GM19023 (cell line): Measurements from ENCODE around the gene AHSG.
A peak's percentile ranks its signal among the peaks of the same experiment; 100 is the strongest.
"Not testable (repeated sequence)": the region's sequence is repeated elsewhere in the genome, so short reads cannot be mapped to it uniquely, and the experiment has no call there.

Experiments
- ATAC-seq: cut with Tn5 transposase; IDR thresholded peaks from one replicate; pipeline ENCODE4 v1.9.1; 2021; ENCODE audit warnings: mild to moderate bottlenecking, moderate library complexity; ENCODE audit not compliant: unreplicated experiment

The AHSG gene

DNA sequence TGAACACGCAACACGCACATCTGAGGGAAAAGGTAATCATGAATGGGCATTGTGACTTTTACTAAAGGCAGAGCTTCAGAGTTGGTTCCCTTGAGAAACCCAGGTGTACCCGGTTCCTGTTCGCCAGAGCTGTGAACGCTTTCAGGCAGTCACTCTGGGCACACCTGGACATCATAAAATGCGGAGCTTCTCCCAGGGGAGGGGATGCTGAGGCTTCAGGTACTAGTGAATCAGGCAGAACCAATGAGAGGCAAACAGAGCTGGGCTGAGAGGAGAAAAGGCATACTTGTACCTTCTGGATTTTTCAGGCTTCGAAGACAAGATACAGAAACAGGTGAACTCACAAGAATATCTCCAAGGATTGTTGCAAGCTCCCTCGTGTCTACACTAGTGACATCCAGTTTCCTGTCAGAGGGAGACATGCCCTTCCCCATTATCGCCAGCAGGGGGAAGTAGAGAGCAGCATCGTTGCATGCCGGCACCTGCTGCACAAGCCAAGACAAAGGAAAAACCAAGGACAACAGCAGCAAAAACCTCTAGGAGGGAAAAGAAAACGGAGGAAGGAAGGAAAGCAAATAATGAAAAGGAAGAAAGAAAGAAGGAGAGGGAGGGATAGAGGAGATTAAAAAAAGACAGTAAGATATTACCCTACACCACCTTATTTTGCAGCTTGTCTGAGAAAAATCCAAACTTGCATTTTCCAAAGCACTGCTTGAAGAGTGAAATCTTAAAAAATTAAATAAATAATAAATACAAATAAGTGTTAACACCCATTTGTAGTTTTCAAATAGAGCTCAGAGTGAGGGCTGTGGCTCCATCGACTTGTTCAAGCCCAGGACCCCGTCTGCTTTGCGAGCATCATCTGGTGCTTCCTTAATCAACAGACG is 2.0 kb downstream of the AHSG start:
- no peak for ATAC-seq

DNA sequence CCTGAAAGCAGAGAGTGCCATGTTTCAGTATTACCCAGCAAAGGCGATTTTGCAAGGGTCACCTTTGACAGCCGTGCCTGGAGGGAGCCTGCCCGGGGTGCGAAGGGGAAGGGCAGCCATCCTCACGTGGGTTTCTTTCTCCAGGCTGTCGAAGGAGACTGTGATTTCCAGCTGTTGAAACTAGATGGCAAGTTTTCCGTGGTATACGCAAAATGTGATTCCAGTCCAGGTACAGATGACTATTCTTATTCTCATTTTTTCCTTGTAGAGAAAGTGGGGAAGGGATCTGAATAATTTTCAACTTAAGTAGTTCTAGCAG is 3.4 kb downstream of the AHSG start:
- ATAC-seq, result no peak

DNA sequence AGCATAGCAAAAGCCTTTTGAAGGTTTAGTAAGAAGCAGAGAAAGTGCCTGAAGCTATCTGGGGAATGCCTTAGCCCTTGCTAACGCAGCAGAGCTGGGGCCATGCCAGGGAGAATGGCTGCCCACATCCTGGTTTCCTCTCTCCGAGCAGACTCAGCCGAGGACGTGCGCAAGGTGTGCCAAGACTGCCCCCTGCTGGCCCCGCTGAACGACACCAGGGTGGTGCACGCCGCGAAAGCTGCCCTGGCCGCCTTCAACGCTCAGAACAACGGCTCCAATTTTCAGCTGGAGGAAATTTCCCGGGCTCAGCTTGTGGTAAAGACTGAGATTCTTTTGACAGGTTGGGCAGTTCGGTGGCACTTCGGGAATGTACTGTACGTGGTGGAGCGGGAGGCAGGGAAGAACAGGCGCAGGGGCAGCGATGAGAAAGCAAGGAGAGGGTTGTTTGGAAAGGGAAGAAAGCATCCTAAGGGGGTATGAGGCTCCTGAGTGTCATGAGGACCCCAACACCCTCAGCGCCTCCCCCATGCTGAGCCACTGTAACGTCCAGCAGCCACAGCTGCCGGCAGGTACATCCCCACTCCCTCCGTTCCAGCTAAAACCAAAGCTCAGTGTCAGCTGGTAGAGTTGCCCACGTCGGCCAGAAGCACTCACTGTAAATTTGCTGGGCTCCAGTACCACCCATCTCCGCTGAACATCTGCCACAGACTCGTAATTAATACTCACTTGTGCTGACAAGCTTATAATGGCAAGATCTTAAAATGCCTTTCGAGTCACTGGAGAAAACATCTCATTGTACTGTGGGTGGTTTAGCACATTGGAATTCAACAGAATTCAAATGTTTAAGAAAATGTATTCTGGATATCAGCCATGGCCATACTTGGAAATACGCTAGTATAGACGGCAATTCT is 4.4 kb downstream of the AHSG start:
- ATAC-seq, result peak; percentile 89

DNA sequence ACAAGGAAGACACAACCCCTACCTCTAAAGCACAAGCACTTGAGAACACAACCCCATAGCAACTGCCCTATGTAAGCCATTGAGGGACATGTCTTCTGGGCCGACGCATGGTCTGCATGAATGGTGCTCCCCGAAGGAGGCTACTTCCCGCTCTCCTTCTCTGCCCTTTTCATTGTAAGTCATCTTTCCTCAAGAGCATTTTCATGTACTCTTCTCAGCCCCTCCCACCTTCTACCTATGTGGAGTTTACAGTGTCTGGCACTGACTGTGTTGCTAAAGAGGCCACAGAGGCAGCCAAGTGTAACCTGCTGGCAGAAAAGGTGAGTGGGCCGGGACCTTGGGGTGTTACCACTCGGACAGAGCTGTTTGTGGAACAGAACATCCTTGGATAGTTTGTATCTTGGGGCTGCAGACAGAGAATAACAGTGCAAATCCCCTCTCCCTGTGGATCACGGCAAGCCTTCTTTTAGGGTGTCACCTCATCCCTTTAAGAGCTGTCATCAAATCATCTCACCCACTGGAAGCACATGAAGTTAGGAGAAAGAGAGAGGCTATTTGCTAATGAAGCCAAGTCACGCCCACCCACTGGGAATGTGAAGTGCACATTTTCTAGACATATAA is 5.6 kb downstream of the AHSG start:
- ATAC-seq, result no peak

DNA sequence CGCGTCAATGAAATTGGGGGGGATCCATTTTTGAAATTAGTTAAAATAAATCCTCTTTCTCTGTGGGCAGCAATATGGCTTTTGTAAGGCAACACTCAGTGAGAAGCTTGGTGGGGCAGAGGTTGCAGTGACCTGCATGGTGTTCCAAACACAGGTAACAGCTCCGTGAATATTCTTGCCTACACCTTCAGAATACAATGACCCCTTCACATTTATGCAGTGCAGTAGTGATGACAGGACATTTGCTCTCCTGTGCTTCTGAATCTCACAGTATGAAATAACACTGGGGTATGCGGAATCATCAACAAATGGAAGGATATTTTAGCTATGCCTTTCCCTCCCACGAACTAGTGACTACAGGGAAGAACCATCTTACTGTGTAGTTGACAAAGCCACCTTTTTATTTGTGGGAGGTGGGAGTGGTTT is 6.9 kb downstream of the AHSG start:
- ATAC-seq, result no peak

DNA sequence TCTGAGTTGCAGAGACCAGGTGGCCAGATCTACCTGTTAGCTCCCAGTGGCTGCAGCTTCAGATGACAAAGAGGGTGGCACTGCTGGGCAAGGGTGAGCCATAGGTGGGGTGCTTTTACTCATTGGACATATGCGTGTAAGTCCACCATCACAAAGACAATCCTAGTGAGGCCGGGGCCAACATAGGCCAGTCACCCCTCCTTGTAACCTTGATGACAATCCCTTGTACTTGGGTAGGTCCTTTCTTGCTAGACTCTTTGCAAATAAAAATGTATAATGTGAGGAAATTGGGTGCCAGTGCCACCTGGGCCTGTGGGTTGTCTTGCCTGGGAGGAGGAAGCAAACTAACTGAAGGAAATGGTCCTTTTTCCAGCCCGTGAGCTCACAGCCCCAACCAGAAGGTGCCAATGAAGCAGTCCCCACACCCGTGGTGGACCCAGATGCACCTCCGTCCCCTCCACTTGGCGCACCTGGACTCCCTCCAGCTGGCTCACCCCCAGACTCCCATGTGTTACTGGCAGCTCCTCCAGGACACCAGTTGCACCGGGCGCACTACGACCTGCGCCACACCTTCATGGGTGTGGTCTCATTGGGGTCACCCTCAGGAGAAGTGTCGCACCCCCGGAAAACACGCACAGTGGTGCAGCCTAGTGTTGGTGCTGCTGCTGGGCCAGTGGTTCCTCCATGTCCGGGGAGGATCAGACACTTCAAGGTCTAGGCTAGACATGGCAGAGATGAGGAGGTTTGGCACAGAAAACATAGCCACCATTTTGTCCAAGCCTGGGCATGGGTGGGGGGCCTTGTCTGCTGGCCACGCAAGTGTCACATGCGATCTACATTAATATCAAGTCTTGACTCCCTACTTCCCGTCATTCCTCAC is 7.6 kb downstream of the AHSG start:
- no peak for ATAC-seq

DNA sequence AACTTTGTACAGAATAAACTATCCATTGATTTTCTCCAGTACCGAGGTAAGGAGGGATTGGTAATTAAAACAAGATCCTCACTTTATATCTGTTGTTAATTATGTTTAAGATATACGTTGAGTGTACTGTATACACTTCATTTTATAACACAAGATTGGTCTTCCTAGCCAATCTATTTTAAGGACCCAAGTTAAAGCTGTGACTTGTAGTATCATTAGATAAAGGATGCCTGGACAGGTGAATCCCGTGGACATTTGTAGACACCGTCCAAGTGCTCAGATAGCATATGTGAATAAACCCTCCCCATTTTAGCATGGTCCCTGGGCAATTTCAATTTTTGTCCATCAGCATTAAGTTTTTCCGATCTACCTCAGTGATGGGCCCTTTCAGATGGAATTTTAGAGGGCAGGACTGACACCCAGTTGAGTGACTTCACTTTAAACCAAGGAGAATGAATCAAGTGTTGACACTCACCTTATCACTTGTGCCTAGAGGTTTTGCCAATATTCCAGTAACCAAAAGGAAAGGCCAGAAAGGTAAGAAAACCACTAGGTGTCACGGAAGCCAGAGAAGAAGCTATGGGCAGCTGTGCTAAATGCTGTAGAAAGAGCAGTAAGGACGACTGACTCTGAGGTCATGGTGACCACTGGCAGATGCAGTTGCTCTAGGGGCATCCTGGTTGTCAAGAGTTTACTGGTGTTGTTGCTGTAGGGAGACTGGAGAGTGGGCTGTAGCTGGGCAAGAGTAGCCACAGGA is 9.2 kb downstream of the AHSG start:
- no peak for ATAC-seq

DNA sequence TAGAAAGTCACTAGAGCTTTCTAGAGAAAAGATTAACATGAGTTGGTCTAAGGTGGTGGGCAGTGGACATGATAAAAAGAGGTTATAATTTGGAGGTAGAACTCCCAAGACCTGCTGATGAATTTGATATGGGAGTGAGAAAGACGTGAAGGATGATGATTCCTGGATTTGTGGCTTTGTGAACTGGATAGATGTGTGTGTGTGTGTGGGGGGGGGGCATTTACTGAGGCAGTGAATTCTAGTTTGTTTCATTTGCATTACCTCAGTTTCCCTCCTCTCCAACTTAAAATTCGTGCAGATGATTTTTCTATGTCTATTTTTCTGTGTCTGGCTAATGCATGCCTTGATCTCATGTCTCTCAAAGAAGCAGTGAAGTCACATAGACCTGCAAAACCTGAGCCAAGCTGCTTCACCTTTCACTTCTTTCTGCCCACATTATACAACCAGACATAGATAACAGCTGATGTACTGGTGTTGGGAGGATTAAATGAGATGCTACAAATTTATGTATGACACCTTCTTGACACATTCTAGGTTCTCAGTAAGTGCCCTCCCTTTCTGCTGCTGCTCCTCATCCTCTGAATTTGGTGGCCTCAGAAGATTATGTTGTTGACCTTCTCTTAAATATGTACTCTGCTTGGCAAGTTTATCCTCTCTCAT is 9.9 kb downstream of the AHSG start:
- no peak for ATAC-seq

DNA sequence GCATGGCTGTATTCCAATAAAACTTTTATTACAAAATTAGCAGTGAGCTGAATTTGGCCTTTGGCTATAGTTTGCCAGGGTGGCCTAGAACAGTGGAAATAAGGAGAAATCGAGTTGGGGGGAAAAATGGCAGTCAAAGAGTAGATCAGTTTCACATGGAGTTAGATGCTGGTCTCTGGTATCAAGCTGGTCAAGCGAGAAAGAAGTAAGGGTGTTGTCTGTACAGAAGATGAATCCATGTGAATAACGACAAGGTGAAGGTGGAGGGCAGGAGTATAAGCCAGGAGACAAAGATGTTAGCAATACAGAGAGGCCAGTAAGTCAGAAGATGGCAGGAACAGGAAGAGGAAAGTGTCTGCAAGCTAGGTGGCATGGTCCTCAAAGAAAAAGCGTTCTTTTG is 11.7 kb downstream of the AHSG start:
- ATAC-seq, result no peak

DNA sequence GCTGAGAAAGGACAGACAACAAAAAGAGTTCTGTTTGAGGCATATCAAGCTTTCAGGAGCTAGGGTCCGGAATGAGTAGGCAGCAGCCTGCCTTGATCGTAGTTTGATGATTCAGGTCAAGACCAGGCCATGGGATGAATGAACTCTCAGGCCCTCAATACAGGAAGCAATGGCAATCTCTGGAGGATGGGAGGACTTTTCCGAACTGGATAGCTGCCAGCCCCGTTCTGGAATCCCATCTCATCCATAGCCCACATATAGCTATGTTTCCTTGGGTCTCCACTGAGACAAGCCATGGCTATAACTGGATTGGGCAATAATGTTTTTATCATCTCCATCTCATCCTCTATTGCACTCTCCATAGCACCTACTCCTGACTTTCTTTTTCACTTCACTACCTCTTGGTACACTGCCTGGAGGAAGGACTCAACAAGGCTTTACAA is 12.8 kb downstream of the AHSG start:
- no peak for ATAC-seq

DNA sequence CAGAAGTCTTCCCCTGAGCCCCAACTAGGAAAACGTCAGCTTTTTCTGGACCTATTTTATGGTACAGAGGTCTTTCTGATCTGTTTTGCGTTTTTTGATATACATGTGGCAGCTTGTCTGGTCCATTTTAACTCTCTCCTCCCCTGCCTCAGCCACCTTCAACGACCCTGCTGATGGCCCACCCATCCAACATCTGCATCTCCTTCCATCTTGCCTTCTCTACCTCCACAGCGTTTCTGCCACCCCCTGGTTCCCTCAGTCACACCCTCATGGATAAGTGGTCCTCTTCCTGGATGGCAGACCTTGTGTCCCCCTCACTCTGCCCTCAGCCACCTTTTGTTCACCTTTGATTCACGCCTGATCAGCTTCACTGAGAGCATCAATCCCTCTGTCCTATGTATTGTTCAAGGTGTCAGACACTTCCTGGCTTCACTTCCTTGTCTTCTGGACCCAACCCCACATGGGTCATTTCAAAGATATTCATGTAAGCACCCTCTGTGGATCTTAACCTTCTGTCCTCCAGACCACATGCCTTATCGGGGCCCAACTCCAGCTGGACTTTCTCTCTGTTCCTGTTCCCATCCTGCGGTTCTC is 13.5 kb downstream of the AHSG start:
- no peak for ATAC-seq

DNA sequence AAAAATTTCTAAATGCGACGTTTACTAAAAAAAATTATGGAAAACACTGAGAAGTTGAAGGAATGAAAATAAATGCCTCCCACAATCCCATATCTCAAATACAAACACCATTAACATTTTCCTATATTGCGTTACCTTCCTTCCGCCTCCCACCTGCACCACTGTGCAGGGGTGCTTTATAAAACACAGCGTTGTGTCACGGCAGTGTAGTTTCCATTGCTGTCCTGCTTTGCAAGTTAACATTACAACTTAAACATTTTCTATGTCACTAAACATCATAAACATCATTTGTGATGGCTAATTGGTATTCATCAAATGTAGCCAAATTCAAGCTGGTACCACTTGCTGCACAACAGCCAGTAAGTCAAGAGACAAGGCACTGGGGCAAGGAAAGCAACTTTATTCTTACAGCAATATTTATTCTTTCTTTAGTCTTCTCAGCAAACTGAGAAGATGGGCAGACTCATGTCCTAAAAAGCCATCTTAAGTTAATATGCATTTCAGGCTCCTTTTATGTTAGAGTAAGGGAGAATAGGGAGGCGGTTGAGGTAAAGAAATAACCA is 15.1 kb downstream of the AHSG start:
- ATAC-seq, result no peak

DNA sequence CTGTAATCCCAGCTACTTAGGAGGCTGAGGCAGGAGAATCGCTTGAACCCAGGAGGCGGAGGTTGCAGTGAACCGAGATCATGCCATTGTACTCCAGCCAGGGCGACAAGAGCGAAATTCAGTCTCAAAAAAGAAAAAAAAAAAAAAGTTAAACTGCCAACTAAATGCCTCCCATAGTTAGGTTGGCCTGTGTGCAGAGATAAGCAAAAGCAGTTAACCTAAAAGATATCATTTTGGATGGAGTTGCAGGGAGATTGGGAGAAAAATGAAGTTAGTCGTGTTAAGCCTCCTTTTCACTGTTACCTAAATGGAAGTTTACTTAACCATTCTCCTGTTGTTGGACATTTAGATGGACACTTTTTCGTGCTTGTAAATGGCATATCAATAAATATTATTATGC is 15.9 kb downstream of the AHSG start:
- ATAC-seq, result no peak

DNA sequence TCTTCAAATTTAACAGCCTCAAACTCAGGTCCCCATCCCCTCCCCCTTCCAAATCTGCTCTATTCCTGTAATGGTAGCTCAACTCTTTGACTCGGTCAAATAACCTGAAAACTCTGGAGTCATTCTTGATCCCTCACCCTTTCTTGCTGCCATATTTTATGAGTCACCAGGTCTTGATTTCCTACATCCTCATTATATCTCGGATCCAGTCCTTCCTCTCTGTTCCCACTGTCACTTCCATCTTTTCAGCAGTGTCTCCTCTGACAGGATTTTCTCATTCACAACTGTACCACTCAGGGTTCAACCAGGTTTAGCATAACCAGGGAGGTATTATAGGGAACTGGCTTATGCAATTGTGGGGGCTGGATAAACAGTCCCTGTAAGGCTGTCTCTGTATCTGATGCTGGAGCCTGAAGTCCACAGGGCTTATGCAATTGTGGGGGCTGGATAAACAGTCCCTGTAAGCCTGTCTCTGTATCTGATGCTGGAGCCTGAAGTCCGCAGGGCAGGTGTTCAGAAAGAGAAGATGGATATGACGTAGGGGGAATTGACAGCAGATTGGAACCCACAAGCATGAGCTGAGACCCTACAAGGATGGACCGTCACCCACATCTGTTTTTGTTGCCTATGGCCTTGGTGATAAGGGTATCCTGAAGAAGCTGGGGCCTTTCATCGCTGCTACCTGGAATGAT is 18.2 kb downstream of the AHSG start:
- ATAC-seq, result no peak

- ATAC-seq, result no peak
Measured at GRCh38 chr3:186633481-186633880, 20.6 kb downstream of the AHSG start.

GRCh38 chr3:186634207-186634606 is 21.3 kb downstream of the AHSG start:
- ATAC-seq, result not testable (repeated sequence)

DNA sequence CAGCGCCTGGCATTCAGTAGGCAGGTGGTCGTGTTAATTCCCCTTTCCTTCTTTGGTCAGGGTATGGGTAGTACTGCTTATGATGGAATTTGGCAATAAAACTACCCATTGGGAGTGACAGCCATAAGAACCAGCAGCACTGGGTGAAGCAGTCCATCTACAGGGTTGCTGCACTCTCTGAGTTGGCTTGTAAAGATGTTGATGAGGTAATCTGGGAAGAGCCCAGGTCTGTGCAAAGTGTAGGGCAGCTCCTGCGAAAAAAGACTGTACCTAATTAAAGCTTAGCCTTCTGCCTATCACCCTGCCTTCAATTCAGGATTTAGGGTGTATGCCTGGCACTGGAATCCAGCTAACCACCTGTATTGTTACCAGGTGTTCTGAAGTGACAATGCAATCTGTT is 22.7 kb downstream of the AHSG start:
- no peak for ATAC-seq

DNA sequence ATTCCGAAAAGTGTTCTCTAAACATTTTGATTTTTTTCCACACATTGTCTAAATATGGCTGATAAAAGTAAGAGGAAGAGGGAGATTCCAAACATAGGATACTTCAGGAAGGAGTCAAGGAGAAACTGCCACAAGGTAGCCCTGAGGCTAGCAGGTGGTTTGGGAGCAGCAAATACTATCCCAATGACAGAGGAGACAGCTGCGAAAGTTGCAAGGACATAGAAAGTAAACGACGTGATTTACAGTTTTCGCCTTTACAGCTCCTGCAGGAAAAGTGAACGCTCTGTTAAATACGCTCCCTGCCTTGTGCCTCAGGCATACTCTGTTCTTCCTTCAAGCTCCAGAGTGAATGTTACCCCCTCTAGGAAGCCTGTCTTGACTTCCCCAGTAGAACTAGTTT is 23.7 kb downstream of the AHSG start:
- no peak for ATAC-seq
